ENCODE measurements around the gene CHRM1.
"Not testable (repeated sequence)": the region's sequence is repeated elsewhere in the genome, so short reads cannot be mapped to it uniquely, and the experiment has no call there.

The CHRM1 gene, protein sequence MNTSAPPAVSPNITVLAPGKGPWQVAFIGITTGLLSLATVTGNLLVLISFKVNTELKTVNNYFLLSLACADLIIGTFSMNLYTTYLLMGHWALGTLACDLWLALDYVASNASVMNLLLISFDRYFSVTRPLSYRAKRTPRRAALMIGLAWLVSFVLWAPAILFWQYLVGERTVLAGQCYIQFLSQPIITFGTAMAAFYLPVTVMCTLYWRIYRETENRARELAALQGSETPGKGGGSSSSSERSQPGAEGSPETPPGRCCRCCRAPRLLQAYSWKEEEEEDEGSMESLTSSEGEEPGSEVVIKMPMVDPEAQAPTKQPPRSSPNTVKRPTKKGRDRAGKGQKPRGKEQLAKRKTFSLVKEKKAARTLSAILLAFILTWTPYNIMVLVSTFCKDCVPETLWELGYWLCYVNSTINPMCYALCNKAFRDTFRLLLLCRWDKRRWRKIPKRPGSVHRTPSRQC

GRCh38 chr11:62921201-62921572, at the start of gene CHRM1:
Gene CHRM1 (minus strand): TSS chr11:62921363. CDS start chr11:62911100, 10,263 bp downstream.
- no peak for DNase-seq (ENCODE audit: low read depth)

- DNase-seq (ENCODE audit: low read depth), result no peak
These were observed 44.4 kb upstream of the CHRM1 start for GRCh38 chr11:62965574-62965973.

- DNase-seq (ENCODE audit: low read depth), result no peak
These were observed 41.2 kb upstream of the CHRM1 start for GRCh38 chr11:62962391-62962790.

DNA sequence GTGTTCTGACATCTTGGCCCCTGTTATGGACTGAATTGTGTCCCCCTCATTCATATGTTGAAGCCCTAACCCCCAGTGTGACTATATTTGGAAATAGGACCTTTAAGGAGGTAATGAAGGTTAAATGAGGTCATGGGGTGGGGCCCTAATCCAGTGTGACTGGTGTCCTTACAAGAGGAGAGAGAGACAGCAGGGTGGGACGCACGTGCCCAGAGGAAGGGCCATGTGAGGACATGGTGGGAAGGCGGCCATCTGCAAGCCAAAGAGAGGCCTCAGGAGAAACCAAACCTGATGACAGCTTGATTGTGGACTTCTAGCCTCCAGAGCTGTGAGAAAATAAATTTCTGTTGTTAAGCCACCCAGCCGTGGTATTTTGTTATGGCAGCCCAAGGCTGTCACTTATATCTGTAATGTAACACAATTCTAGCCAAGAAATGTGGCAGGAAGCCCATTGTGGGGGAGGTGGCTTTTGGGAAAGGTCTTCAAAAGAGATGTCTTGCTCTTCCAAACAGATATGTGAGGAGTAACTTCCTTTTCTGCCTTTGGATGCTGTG, 39.9 kb upstream of the CHRM1 start:
- DNase-seq (ENCODE audit: low read depth), result no peak

GRCh38 chr11:62959422-62959980, 38.3 kb upstream of the CHRM1 start:
- no peak for DNase-seq (ENCODE audit: low read depth)

- no peak for DNase-seq (ENCODE audit: low read depth)
These were observed 37.6 kb upstream of the CHRM1 start for GRCh38 chr11:62958547-62959421.

GRCh38 chr11:62957147-62957546, 36.0 kb upstream of the CHRM1 start:
- no peak for DNase-seq (ENCODE audit: low read depth)

GRCh38 chr11:62954478-62954877, 33.3 kb upstream of the CHRM1 start:
- DNase-seq (ENCODE audit: low read depth), result no peak

- no peak for DNase-seq (ENCODE audit: low read depth)
These were observed 32.6 kb upstream of the CHRM1 start for GRCh38 chr11:62953811-62954210.

- DNase-seq (ENCODE audit: low read depth), result no peak
These were observed 27.7 kb upstream of the CHRM1 start for GRCh38 chr11:62948765-62949320.

- not testable (repeated sequence) for DNase-seq (ENCODE audit: low read depth)
These were observed 24.4 kb upstream of the CHRM1 start for GRCh38 chr11:62945538-62945937.

- not testable (repeated sequence) for DNase-seq (ENCODE audit: low read depth)
These were observed 16.4 kb upstream of the CHRM1 start for GRCh38 chr11:62937528-62937927.

DNA sequence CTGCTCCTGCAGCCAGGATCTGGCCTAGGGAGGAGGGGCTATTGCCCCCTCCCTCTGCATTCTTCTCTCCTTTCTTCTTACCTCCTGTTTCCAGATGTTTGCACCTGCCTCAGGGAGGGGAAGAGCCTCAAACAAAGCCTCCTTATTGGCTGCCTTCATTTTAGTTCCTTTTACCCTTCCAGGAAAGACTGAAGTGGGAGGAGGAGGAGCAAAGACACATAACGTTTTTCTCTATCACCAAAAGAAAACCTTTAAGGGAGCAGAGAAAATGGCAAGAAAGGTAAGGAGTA, 13.3 kb upstream of the CHRM1 start:
- DNase-seq (ENCODE audit: low read depth), result no peak

GRCh38 chr11:62933750-62934495, 12.8 kb upstream of the CHRM1 start:
- DNase-seq (ENCODE audit: low read depth), result no peak

DNA sequence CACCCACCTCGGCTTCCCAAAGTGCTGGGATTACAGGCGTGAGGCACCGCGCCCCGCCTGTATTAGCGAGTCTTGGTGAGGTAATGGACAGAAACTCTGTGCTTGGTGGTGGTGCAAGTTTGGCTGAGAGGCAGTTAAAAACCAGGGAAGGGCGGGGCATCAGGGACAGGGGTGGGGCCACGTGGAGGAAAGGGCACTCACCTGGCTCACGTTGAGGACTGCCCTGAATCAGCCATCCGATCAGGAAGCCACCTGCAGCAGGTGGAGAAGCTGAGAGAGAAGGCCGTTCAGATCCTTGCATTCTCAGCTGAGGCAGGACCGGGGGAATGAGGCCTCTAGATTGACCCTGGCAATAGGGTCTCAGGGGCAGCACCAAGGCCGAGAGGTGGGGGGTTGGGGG, 12.1 kb upstream of the CHRM1 start:
- DNase-seq (ENCODE audit: low read depth), result no peak

- DNase-seq (ENCODE audit: low read depth), result no peak
These were observed 10.5 kb upstream of the CHRM1 start for GRCh38 chr11:62931499-62932278.

- no peak for DNase-seq (ENCODE audit: low read depth)
These were observed 9.5 kb upstream of the CHRM1 start for GRCh38 chr11:62930666-62931065.

DNA sequence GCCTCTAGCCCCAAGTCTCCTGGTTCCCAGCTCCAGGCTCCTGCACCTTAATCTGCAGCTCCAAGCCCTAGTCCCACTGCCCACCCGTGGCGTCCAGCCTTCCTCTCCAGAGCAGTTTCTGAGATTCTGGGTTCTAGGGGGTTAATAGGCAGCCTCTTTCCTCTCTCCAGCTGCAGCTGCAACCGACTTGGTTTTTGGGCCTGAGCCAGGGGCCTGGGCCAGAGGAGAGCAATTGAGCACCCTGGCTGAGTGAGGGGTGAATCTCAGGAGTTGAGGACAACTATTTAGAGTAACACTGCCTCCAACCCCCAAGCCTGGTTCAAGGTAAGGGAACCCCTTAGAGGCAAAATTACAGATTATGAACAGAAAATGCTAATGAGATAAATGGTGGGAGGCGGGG, 9.0 kb upstream of the CHRM1 start:
- DNase-seq (ENCODE audit: low read depth), result no peak

DNA sequence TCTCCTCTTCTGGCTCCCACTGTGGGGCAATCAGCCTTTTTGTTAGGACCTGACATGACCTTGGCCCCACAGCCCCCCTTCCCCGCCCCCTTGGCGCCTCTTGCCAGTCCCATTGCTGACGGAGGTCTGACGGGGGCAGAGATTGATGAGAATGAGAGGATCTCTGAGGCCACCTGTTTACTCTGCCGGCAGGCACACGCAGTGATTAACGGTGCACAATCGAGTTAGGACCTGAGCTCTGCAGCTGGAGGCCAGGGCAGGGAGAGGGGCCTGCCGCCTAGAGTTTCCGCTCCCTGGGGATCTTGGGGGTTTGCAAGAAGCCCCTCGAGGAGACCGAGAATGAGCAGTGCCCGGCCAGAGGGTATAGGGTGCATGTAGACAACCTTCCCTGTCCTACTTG, 6.8 kb upstream of the CHRM1 start:
- DNase-seq (ENCODE audit: low read depth), result no peak

- DNase-seq (ENCODE audit: low read depth), result no peak
These were observed 5.7 kb upstream of the CHRM1 start for GRCh38 chr11:62926680-62927455.
